GM12873 (cell line): ENCODE results near the gene BCKDHA.

Experiments
- CTCF ChIP-seq: IDR thresholded peaks from 2 replicates; pipeline ENCODE4 v1.5.1; 2012; ENCODE audit warnings: low read depth, mild to moderate bottlenecking, moderate library complexity, low read length, control low read depth; ENCODE audit not compliant: insufficient read depth; ENCODE audit errors: missing control alignments

The BCKDHA gene

GRCh38 chr19:41420101-41420880 lies 22.7 kb downstream of the BCKDHA start:
- no peak for TF ChIP-seq CTCF

- no peak for TF ChIP-seq CTCF
These were observed 23.7 kb downstream of the BCKDHA start for GRCh38 chr19:41421314-41421713.

GRCh38 chr19:41421973-41422372 lies 24.4 kb downstream of the BCKDHA start:
- TF ChIP-seq CTCF = no peak

DNA sequence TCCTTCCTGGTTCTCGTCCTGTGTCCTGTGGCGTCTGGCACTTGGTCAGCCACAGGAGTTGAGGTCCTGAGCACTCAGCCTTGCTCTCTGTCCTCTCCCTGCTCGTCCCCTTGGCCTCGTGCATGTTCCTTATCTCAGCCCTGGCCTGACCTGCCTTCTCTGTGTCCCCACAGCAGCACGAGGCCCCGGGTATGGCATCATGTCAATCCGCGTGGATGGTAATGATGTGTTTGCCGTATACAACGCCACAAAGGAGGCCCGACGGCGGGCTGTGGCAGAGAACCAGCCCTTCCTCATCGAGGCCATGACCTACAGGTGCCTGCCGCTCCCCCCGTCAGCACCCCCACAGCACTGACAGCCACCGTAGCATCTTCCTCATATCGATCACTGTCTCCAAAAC lies 24.8 kb downstream of the BCKDHA start:
- TF ChIP-seq CTCF = no peak

DNA sequence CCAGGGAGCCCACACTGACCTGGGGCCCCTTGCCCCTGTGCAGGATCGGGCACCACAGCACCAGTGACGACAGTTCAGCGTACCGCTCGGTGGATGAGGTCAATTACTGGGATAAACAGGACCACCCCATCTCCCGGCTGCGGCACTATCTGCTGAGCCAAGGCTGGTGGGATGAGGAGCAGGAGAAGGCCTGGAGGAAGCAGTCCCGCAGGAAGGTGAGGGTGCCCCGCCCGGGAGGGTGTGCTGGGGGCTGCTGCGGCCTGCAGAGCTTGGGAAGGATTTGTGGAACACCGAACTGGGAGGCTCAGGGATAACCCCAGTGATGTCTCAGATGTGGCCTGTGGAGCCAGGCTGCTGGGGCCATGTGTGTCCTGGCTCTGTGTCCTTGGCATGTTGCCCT lies 25.3 kb downstream of the BCKDHA start:
- TF ChIP-seq CTCF = no peak

- TF ChIP-seq CTCF = no peak
These were observed 26.9 kb downstream of the BCKDHA start for GRCh38 chr19:41424335-41425173.
